GM18520 (cell line): ENCODE data around the gene WDR4.
"Not testable (repeated sequence)": the region's sequence is repeated elsewhere in the genome, so short reads cannot be mapped to it uniquely, and the experiment has no call there.

Experiments used
- ATAC-seq: cut with Tn5 transposase; IDR thresholded peaks from one replicate; pipeline ENCODE4 v1.9.1; 2021; ENCODE audit not compliant: unreplicated experiment

The WDR4 gene

DNA sequence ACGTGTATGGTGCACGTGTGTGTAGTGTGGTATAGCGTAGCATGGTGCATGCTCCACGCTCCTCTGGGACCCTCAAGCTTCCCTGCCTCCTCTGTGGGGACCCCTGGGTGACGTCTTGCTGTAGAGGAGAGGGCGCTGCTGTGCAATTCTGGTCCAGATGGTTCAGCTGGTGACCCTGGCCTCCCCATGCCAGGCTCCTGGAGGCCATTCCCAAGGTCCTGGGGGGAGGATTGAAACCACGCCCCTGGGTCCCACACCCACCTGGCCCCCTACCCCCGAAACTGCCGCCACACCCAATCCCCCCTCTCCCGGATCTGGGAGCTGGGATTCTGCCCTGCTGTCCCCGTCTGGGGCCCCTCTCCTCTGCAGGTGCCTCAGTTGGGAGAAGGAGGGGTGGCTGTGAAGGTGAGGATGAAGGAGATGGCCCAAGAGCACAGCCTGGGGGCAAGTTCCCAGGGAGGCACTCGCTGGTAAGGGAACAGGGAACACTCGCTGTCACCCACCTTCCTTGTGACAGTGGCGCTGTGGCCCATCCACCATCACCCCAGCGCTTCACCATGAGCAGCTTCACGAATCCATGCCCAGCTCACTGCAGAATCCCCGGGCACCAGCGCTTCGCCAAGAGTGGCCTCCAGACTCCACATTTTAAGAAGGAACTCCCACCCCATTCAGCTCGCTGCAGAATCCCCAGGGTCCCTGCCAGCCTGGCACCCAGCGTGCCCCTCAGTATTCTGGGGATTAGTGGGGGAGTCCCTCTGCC lies 38.0 kb downstream of the WDR4 start:
- no peak for ATAC-seq

DNA sequence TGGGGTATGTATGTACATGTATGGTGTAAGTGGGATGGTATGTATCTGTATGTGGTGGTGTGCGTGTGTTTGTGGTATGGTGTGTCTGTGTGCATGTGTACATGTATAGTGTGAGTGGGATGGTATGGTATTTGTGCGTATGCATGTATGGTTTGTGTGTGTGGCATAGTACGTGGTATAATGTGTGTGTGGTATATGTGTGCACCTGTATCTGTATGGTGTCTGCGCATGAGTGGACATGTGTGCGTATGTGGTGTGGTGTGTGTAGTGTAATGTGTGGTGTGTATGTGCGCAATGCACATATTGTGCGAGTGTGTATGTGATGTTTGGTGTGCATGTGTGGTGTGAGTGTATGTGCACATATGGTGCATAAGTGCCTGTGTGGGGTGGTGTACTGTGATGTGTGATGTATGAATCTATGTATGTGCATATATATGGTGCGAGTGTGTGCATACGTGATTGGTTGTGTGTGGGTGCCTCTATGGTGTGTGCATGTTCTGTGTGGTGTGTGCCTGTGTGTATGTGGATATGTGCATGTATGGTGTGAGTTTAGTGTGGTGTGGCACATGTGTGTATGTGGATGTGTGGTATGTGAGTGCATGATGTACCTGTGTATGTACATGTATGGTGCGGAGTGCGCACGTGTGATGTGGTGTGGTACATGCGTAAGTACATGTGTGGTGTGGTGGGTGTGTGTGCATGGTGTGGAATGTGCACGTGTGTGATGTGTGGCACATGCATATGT lies 38.8 kb downstream of the WDR4 start:
- ATAC-seq = no peak

DNA sequence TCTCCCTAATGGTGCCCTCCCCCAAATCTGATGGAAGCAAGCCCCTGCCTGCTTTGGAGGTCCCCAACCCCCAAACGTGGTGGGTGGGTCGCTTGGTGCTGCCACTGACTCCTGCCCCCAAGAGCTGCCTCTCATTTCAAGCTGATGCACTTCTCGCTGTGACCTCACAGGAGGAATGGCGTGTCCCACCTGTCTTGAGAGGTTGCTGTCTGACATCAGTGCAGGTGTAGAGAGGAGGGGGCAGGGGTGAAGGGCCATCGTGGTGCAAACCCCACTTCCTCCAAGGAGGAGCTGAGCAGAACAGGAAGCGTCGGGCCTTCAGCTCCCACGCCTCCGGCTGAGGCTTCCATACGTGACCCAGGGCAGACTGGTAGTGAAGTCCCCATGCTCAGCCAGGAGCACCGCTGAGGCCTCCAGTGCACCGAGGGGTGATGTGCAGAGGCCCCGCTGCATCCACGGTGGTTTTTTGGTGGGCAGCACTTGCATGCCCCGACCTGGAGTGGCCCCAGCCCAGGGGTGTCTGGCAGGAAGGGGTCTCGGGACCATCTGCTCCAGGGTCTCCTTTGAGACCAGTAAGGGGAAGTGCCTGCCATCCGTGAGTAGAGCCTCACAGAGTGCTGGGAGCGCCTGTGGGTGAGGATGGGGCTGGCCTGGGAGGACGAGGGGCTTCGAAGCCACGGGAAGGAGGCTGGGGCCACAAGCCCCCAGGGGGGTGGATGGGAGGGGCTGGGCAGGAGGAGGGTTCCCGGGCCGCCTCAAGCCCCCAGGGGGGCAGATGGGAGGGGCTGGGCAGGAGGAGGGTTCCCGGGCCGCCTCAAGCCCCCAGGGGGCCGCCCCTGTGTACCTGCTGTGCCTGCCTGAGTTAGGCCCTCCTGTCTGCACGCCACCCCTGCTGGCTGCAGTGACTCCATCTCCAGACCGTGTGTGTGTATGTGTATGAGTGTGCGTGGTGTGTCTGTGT lies 39.8 kb downstream of the WDR4 start:
- no peak for ATAC-seq

DNA sequence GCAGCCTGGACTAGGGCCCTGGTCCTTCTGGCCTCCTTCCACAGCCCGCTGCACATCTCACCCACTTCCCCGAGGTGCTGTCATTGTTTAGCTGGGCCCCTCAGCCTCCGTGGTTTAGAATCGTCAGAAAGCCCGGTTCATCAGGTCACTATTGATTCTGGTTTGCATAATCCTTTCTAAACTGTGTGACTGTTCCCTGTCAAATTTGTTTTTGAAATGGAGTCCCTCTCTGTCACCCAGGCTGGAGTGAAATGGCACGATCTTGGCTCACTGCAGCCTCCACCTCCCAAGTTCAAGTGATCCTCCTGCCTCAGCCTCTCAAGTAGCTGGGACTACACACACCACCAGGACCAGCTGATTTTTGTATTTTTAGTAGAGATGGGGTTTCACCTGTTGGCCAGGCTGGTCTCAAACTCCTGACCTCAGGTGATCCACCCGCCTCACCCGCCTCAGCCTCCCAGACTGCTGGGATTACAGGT lies 41.1 kb downstream of the WDR4 start:
- not testable (repeated sequence) for ATAC-seq

DNA sequence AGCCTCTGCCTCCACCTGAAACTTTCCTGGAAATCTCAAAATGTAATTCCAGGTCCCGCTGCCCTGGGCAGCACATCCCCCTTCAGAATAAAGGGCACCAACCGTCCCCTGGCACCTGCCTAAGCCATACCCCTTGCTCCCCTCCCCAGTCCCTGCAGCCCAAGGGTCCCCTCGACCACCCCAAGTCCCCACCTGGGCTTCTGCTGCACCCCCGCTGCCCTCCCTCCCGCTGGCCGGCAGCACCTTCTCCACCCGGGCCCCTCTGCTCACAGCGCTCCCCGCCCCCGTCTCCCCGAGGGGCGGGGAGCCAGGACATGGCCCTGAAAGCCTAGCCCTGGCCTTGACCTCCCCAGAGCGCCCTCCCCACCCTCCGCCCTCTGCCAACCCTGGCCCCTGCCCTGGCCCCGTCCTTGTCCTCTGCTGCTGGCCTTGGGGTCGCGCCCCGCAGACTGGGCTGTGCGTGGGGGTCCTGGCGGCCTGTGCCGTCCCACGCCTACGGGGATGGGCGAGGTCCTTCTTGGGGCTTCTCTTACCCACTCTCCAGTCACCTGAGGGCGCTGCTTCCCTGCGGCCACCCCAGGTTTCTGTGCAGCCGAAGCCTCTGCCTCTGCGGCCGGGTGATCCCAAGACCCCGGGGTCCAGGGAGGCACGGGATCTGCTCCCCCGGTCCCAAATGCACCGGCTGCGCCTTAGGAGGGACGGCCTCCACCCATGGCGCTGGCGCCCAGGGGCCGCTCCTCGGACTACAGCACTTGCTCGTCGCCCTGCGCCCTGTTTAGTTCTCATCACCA lies 41.7 kb downstream of the WDR4 start:
- no peak for ATAC-seq

DNA sequence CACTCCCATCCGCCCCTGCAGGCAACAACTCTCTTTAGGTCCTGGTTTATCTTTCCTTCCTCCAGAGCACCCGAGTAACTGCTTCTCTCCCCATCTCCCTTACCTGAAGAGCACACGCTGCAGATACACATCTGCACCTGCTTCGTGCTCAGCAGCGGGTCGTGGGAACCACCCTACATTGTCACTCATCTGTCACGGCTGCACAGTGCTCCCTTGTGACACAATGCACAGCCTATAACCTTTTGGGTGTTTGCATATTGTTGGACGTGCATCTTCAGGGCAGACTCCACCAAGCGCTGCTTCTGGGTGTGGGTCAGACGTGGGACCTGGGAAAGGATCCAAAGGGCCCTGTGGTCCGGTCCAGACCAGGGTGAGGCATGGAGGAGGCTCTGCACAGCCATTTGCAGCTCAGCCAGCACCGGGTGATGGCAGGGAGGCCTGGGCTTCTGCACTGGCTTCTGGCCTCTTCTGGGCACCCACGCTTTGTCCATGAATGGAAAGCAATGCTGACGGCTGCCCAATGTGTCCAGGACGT lies 42.5 kb downstream of the WDR4 start:
- no peak for ATAC-seq

DNA sequence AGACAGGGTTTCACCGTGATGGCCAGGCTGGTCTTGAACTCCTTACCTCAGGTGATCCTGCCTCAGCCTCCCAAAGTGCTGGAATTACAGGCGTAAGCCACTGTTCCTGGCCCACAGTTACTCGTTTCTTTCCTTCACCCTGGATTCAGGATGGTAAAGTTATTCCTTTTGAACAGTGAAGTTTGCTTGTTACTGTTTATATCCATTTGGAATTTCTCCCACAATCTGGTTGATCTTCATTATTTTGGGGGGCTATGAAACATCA lies 43.0 kb downstream of the WDR4 start:
- no peak for ATAC-seq

DNA sequence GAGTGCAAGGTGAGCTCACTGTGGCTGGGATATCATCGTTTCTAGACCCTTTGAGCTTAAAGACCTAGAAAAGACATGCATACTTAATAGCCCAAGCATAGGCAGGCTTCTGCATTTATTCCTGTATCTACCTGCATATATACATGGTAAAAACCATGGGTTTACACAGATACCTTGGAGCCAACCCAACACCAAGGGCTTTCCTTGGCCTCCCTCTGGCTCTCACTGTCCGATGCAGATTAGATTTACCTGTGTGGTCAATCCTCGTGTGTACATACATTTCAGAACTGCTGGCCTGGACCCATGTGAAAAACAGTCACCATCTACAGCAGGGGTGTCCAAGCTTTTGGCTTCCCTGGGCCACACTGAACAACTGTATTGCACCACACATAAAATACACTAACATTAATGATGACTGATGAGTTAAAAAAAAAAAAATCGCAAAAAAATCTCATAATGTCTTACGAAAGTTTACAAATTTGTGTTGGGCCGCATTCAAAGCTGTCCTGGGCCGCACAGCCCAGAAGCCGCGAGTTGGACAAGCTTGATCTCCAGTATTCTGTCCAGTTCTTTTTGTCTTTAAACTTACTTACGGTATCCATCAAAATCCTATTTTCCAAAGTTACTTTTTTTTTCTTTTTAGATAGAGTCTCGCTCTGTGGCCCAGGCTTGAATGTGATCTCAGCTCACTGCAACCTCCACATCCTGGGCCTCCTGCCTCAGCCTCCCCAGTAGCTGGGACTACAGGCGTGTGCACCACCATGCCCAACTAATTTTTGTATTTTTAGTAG lies 43.5 kb downstream of the WDR4 start:
- ATAC-seq = no peak

DNA sequence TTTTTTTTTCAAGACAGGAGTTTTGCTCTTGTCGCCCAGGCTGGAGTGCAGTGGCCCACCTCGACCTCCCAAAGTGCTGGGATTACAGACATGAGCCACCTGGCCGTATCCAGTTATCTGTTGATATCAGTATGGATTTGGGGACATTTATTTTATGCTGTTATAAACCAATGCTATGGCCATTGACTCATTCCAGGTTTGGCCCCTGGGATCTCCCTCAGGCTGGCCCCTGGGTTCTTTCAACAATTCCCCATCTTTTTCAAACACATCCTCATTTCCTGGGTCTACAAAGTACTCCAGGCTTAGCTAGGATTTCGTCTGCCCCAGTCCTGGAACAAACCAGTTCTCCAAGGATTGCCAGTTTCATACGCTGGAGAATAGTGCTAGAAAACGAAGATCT lies 44.1 kb downstream of the WDR4 start:
- ATAC-seq = no peak

DNA sequence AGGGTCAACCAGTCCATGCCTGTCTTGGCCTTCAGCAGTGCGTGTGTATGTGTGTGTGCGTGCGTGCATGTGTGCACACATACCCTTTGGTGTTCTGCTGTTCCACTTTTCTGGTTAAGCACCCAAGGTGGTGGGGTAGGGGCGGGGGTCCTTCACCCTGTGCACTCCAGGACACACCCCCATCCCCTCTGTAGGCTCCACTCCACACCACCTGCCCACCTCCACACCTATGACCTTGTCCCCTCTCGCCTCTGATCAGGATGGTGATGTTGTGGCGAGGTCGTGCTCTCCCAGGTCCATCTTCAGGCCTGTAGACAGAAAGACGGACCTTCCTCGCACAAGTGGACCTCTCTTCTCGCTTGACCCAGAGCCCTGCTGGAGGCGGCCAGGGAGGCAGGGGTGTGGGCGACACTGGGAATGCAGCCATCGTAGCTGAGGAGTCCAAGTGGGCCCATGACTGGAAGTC lies 44.6 kb downstream of the WDR4 start:
- ATAC-seq = no peak

DNA sequence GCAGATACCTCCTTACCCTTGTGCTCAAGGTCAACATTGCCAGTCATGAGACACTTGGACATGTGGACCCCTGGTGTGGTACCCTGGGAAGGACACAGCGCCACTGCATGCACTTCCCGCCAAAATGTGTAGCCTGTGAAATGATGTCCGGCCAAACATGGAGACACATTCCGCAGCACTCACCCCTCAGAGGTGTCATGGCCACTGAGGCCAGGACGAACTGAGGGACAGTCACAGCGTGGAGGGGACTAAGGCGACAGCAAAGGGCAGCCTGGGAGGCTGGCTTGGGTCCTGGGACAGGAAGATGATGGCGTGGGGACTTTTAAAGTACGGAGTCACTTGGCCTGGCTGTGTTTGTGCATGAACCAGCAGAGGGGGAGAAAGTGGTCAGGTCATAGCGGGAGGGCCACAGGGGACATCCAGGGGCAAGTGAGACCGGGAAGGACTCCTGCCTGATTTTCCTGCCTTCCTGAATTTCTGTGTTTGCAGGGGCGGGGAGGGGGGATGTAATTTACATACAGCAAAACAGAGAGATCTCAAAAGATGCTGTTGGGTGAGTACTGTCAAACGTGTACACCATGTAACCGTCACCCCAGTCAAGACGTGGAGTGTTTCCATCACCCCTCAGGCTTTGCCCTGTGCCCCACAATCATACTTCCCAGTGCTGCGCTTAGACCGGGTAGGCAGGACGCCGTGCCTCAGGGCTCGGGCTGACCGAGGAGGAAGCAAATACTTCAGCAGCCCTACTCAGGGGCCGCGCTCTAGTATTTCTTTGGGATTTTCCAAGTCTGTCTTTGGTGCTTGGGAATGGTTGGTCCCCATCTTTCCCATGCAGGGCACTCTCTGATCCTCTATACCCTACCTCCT lies 45.2 kb downstream of the WDR4 start:
- ATAC-seq = no peak

DNA sequence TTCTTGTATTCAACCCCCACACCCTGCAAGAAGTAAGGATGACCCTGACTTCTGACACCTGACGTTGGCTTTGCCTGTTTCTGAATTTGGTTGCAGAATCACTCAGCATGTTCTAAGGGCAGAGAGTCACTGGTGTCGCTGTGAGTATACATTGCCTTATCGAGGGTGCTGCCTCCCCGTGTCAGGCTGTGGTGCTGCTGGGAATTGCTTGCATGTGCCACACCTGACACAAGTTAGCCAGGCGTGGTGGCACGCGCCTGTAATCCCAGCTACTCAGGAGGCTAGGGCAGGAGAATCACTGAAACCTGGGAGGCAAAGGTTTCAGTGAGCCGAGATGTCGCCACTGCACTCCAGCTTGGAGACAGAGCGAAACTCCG lies 45.9 kb downstream of the WDR4 start:
- no peak for ATAC-seq

DNA sequence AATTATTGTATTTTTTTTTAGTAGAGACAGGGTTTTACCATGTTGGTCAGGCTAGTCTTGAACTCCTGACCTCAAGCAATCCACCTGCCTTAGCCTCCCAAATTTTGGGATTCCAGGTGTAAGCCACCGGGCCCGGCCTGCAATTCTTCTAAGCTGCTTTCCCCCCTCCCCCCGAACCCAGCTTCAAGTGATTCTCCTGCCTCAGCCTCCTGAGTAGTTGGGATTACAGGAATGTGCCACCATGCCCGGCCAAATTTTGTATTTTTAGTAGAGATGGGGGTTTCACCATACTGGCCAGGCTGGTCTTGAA lies 47.1 kb downstream of the WDR4 start:
- not testable (repeated sequence) for ATAC-seq

DNA sequence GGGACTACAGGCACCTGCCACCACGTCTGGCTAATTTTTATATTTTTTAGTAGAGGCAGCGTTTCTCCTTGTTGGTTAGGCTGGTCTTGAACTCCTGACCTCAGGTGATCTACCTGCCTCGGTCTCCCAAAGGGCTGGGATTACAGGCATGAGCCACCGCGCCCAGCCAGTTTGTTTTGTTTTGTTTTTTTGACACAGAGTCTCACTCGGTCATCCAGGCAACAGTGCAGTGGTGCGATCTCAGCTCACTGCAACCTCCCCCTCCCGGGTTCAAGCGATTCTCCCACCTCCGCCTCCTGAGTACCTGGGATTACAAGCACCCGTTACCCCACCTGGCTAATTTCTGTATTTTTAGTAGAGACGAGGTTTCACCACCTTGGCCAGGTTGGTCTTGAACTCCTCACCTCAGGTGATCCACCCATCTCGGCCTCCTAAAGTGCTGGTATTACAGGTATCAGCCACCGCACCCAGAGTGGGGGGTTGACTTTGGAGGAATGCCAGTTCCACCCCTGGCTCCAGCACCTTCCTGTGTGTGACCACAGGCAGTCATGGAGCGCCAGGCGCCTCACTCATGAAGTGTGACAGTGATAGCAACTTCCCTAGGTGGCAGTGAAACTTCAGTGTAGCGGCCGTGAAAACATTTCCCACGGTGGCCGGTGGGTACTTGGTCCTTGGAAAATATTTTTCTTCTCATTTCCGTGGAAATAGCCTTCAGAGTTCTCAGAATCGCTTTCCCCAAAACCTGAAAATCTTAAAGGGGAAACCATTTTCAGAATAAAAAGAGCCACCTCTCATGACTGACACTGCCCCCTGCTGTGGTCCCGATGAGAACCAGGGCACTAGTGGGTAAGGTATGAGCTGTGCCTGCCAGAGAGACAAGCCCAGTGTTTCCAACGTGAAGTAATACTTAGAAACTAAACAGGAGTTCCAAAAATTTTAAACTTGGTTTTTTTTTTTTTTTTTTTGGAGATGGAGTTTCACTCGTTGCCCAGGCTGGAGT lies 48.6 kb downstream of the WDR4 start:
- ATAC-seq = no peak

DNA sequence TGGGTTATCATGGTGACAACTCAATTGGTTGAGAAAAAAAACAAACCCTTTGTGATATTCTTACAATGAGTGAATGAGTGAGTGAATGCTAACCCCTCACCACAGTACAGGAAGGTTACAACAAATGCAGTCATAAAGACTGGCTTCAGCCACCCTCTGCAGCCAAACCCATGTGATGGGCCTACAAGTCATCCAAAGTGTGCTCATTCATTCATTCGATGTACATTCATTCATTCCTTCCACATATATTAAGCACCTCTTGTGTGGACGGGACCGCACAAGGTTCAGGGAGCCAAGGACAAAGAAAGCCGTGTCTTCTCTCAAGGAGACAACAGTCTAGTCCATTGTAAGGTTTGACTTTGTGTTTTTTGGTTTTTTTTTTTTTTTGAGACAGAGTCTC lies 49.4 kb downstream of the WDR4 start:
- no peak for ATAC-seq

DNA sequence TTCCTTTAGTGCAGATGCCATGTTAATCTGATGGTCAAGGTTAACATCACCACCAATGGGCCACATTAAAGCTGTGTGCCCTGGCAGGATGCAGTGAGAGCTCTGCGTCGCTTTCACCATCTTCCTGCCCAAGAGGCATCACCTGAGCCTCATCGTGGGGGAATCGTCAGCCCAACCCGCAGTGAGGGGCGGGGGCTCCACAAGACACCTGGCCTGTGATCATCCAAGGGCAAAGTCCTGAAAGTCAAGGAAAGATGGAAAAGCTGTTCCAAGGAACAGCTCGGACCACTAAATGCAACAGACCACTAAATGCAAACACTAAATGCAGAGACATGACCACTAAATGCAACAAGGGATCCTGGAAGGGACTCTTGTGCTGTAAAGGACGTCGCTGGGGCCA lies 49.9 kb downstream of the WDR4 start:
- no peak for ATAC-seq

DNA sequence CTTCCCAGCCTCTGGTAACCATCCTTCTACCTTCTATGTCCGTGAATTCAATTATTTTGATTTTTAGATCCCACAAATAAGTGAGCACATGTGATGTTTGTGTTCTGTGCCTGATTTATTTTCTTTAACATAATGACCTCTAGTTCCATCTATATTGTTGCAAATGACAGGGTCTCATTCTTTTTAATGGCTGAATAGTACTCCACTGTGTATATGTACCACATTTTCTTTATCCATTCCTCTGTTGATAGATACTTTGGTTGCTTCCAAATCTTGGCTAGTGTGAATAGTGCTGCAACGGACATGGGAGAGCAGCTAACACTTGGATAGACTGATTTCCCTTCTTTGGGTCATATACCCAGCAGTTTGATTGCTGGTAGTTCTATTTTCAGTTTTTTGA lies 51.8 kb downstream of the WDR4 start:
- no peak for ATAC-seq
